WTC11 (cell line): ENCODE data around the gene PCSK7. TPM values are rescaled to one million over a fixed set of nuclear protein-coding genes. Genes with fewer than 3 reads are reported as not detected.
A peak's percentile ranks its signal among the peaks of the same experiment; 100 is the strongest.

ENCODE experiments used
- ATAC-seq: fragments of 200-7000 bp; cut with Tn5 transposase; 2 replicates; pipeline ENCODE4 v1.10.0; 2021; ENCODE audit warnings: mild to moderate bottlenecking, moderate library complexity
- CTCF ChIA-PET: fragments of 300-600 bp; sonication (Branson Sonifier 250); formaldehyde crosslinking; loops from one replicate; lab custom pipeline; 2021; ENCODE audit warnings: antibody characterized with exemption; lab: Charles Lee
- POLR2A ChIA-PET: fragments of 350-600 bp; sonication (Branson Sonifier 250); formaldehyde crosslinking; loops from one replicate; lab custom pipeline; 2021; ENCODE audit warnings: antibody characterized with exemption; lab: Charles Lee
- DNase-seq: peaks from one replicate; pipeline ENCODE4 v3.0.0; 2021; ENCODE audit warnings: low spot score
- H3K27ac Mint-ChIP-seq: 2 replicates; pipeline ENCODE4 v1.8.0; 2021; ENCODE audit warnings: mixed read lengths
- H3K27me3 Mint-ChIP-seq: 2 replicates; pipeline ENCODE4 v1.8.0; 2021; ENCODE audit warnings: low read depth, mild to moderate bottlenecking, moderate library complexity, mixed read lengths
- H3K36me3 Mint-ChIP-seq: 2 replicates; pipeline ENCODE4 v1.8.0; 2021; ENCODE audit warnings: mixed read lengths
- H3K4me1 Mint-ChIP-seq: 2 replicates; pipeline ENCODE4 v1.8.0; 2022; ENCODE audit warnings: mixed read lengths
- H3K4me3 Mint-ChIP-seq: 2 replicates; pipeline ENCODE4 v1.8.0; 2021; ENCODE audit warnings: mild to moderate bottlenecking, moderate library complexity, mixed read lengths
- H3K9me3 Mint-ChIP-seq: 2 replicates; pipeline ENCODE4 v1.8.0; 2021; ENCODE audit warnings: mixed read lengths
- ESRRA ChIP-seq: sonication (generic); formaldehyde crosslinking; IDR thresholded peaks from 2 replicates; pipeline ENCODE4 v1.8.1; 2022; ENCODE audit warnings: mild to moderate bottlenecking, missing genetic modification reagents, borderline replicate concordance
- ETV6 ChIP-seq: sonication (generic); formaldehyde crosslinking; IDR thresholded peaks from 2 replicates; pipeline ENCODE4 v1.8.1; 2022; ENCODE audit warnings: mild to moderate bottlenecking, missing genetic modification reagents
- MXD4 ChIP-seq: fragments of 250-450 bp; sonication (Bioruptor Pico); IDR thresholded peaks from 2 replicates; pipeline ENCODE4 v1.8.0; 2021; ENCODE audit warnings: mild to moderate bottlenecking, moderate library complexity, borderline replicate concordance
- NFATC4 ChIP-seq: fragments of 250-450 bp; sonication (Bioruptor Pico); IDR thresholded peaks from 2 replicates; pipeline ENCODE4 v1.9.0; 2021; ENCODE audit warnings: mild to moderate bottlenecking
- NFYB ChIP-seq: sonication (generic); formaldehyde crosslinking; conservative IDR thresholded peaks from 2 replicates; pipeline ENCODE4 v1.8.0; 2022; ENCODE audit warnings: low read depth, missing genetic modification reagents
- SMAD4 ChIP-seq: sonication (generic); formaldehyde crosslinking; IDR thresholded peaks from 2 replicates; pipeline ENCODE4 v1.8.0; 2022; ENCODE audit warnings: mild to moderate bottlenecking, missing genetic modification reagents
- TP53 ChIP-seq: sonication (generic); formaldehyde crosslinking; IDR thresholded peaks from 2 replicates; pipeline ENCODE4 v1.8.1; 2023; ENCODE audit warnings: mild to moderate bottlenecking, missing genetic modification reagents
- ZNF232 ChIP-seq: sonication (generic); formaldehyde crosslinking; IDR thresholded peaks from 2 replicates; pipeline ENCODE4 v1.8.0; 2022; ENCODE audit warnings: mild to moderate bottlenecking, missing genetic modification reagents
- ZNF317 ChIP-seq: sonication (generic); formaldehyde crosslinking; IDR thresholded peaks from 2 replicates; pipeline ENCODE4 v1.8.1; 2023; ENCODE audit warnings: low read depth, mild to moderate bottlenecking, moderate library complexity, missing genetic modification reagents, borderline replicate concordance
- ZNF416 ChIP-seq: fragments of 250-450 bp; sonication (Bioruptor Pico); IDR thresholded peaks from 2 replicates; pipeline ENCODE4 v1.9.0; 2021; ENCODE audit warnings: mild to moderate bottlenecking, inconsistent platforms
- total RNA-seq: library from RNA; stranded (reverse); gene quantifications from 3 replicates; pipeline ENCODE4 v1.2.3, GENCODE V29; 2021
- TF ChIP-seq, protein P1 (sequence below): sonication (generic); formaldehyde crosslinking; IDR thresholded peaks from 2 replicates; pipeline ENCODE4 v1.8.0; 2023; ENCODE audit warnings: missing genetic modification reagents
- TF ChIP-seq, protein P2 (sequence below): fragments of 250-450 bp; sonication (Bioruptor Pico); IDR thresholded peaks from 2 replicates; pipeline ENCODE4 v1.8.0; 2021; ENCODE audit warnings: mild to moderate bottlenecking
- TF ChIP-seq, protein P3 (sequence below): fragments of 250-450 bp; sonication (Bioruptor Pico); IDR thresholded peaks from 2 replicates; pipeline ENCODE4 v1.9.0; 2021; ENCODE audit warnings: mild to moderate bottlenecking
- TF ChIP-seq, protein P4 (sequence below): sonication (generic); formaldehyde crosslinking; IDR thresholded peaks from 2 replicates; pipeline ENCODE4 v1.8.0; 2022; ENCODE audit warnings: missing genetic modification reagents
- TF ChIP-seq, protein P5 (sequence below): sonication (generic); formaldehyde crosslinking; IDR thresholded peaks from 2 replicates; pipeline ENCODE4 v1.8.1; 2022; ENCODE audit warnings: low read depth, mild to moderate bottlenecking, moderate library complexity, missing genetic modification reagents, borderline replicate concordance
- TF ChIP-seq, protein P6 (sequence below): sonication (generic); formaldehyde crosslinking; IDR thresholded peaks from 2 replicates; pipeline ENCODE4 v1.8.1; 2022; ENCODE audit warnings: mild to moderate bottlenecking, missing genetic modification reagents, moderate library complexity, borderline replicate concordance

The PCSK7 gene
- total RNA-seq, 1 experiment from 2014 or later: 48.9 TPM

DNA sequence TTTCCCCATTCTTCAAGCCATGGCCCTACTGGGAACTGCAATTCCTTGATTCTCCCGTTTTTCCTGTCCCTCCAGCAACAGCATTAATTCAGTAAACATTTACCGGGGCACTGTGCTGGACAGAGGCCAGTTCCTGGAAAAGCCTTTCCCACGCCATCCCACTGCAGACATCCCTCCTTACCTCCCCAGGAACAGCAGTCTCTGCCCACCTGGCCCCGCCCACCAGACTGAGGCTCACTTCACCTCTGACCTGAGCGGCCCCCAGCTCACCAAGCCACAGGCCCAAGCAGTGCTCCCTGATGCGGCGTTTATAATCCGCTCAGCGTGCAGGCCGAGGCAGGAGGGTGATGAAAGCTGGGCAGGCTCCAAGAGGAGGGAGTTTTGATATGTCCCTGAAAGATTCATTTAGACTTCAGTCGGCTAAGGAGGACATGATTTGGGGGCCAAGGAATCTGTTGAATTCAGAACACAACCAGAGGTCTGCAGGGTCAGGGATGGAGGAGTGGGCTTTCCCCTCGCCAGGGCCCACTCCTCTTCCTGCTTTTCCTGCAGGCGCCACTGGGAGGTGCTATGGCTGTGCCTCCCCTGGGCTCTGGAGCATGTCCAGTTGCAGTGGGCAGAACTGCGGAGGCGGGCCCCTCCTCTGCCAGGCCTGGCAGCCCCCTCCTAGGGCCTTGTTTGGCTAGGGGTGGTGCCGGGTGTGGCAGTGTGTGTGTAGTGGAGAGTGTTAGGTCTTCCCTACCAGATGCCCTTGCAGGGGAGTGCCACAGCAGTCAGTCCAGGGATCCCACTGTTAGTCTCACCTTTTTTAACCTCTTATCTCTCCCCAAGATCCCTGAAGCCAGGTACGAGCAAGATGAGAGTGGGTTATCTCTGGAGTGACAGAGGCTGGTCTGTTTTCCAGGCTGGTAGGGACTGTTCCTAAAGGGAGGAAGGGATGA is 34.1 kb downstream of the PCSK7 start (continued):
- no peak for TF ChIP-seq MXD4 (CRISPR knock-in tag)
- TF ChIP-seq NFATC4 (CRISPR knock-in tag): peak; percentile 63; the same call in 1 of the 2 replicates
- TF ChIP-seq ETV6: 0 out of 2 replicates have a peak, but pooled peaks have one; percentile 42
- TF ChIP-seq ZNF416 (CRISPR knock-in tag): 0 out of 2 replicates have a peak, but pooled peaks have one; percentile 29

DNA sequence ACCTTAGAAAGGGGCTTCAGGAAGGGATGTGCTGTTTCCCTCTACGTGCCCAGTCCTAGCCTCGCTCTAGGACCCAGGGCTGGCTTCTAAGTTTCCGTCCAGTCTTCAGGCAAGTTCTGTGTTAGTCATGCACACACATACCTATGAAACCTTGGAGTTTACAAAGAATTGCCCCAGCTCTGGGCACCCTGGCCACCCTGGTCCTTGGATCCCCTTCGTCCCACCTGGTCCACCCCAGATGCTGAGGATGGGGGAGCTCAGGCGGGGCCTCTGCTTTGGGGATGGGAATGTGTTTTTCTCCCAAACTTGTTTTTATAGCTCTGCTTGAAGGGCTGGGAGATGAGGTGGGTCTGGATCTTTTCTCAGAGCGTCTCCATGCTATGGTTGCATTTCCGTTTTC is 34.9 kb downstream of the PCSK7 start:
- Mint-ChIP-seq H3K36me3 (no peaks in the 10 kb centered on the region), H3K27ac (peak overlapping the region; percentile 86; the same call in 1 of the 2 replicates), H3K4me3 (no peak overlapping the region), H3K9me3 (no peaks in the 10 kb centered on the region), H3K27me3 (no peaks in the 10 kb centered on the region; the same call in 1 of the 2 replicates), H3K4me1 (peaks cover 36% of the 10 kb centered on the region)
- DNase-seq (no peak), ATAC-seq (no peak)
- TF ChIP-seq, protein P1, sequence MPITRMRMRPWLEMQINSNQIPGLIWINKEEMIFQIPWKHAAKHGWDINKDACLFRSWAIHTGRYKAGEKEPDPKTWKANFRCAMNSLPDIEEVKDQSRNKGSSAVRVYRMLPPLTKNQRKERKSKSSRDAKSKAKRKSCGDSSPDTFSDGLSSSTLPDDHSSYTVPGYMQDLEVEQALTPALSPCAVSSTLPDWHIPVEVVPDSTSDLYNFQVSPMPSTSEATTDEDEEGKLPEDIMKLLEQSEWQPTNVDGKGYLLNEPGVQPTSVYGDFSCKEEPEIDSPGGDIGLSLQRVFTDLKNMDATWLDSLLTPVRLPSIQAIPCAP (CRISPR knock-in tag): no peak
- TF ChIP-seq ZNF232 (CRISPR knock-in tag) (no peak), SMAD4 (CRISPR knock-in tag) (no peak), ZNF317 (CRISPR knock-in tag) (no peak), TP53 (no peak)
- TF ChIP-seq, protein P2, sequence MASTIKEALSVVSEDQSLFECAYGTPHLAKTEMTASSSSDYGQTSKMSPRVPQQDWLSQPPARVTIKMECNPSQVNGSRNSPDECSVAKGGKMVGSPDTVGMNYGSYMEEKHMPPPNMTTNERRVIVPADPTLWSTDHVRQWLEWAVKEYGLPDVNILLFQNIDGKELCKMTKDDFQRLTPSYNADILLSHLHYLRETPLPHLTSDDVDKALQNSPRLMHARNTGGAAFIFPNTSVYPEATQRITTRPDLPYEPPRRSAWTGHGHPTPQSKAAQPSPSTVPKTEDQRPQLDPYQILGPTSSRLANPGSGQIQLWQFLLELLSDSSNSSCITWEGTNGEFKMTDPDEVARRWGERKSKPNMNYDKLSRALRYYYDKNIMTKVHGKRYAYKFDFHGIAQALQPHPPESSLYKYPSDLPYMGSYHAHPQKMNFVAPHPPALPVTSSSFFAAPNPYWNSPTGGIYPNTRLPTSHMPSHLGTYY (CRISPR knock-in tag): no peak
- TF ChIP-seq, protein P3, sequence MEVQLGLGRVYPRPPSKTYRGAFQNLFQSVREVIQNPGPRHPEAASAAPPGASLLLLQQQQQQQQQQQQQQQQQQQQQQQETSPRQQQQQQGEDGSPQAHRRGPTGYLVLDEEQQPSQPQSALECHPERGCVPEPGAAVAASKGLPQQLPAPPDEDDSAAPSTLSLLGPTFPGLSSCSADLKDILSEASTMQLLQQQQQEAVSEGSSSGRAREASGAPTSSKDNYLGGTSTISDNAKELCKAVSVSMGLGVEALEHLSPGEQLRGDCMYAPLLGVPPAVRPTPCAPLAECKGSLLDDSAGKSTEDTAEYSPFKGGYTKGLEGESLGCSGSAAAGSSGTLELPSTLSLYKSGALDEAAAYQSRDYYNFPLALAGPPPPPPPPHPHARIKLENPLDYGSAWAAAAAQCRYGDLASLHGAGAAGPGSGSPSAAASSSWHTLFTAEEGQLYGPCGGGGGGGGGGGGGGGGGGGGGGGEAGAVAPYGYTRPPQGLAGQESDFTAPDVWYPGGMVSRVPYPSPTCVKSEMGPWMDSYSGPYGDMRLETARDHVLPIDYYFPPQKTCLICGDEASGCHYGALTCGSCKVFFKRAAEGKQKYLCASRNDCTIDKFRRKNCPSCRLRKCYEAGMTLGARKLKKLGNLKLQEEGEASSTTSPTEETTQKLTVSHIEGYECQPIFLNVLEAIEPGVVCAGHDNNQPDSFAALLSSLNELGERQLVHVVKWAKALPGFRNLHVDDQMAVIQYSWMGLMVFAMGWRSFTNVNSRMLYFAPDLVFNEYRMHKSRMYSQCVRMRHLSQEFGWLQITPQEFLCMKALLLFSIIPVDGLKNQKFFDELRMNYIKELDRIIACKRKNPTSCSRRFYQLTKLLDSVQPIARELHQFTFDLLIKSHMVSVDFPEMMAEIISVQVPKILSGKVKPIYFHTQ (CRISPR knock-in tag): no peak
- CTCF ChIA-PET: interaction anchor here (0.7 to 5.9 kb wide), 10 partner anchors 12 to 454 kb away, joined by 3 to 48 read pairs (median 4); partner anchors contain the start of gene SIDT2
- POLR2A ChIA-PET: interaction anchor here (0.5 to 2.0 kb wide), 2 partner anchors 15 to 18 kb away, joined by 5 to 10 read pairs; partner anchors contain the start of gene SIDT2

DNA sequence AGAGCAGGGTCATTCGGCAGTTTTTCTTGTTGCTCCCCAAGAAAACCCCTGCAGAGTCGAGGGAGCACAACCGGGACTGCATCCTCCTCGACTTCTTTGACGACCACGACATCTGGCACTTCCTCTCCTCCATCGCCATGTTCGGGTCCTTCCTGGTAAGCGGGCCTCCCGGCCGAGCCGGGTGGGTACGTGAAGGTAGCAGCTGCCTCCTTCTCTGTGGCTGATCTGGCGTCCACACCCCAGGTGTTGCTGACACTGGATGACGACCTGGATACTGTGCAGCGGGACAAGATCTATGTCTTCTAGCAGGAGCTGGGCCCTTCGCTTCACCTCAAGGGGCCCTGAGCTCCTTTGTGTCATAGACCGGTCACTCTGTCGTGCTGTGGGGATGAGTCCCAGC is 36.1 kb downstream of the PCSK7 start:
- Mint-ChIP-seq H3K36me3 (no peaks in the 10 kb centered on the region), H3K27me3 (no peaks in the 10 kb centered on the region; the same call in 1 of the 2 replicates), H3K4me3 (no peak overlapping the region), H3K9me3 (no peaks in the 10 kb centered on the region), H3K4me1 (peaks cover 31% of the 10 kb centered on the region), H3K27ac (0 out of 2 replicates have a peak overlapping the region, but pooled peaks have one; percentile 73)
- DNase-seq (no peak), ATAC-seq (no peak)
- ChIA-PET CTCF (interaction anchor here (0.5 to 5.9 kb wide), 2 partner anchors 15 to 90 kb away, joined by 3 to 48 read pairs; partner anchors contain the start of gene SIDT2), POLR2A (interaction anchor here (1.1 to 2.0 kb wide), 3 partner anchors 17 to 31 kb away, joined by 3 to 10 read pairs (median 3); partner anchors contain the start of gene SIDT2)
- TF ChIP-seq, protein P4, sequence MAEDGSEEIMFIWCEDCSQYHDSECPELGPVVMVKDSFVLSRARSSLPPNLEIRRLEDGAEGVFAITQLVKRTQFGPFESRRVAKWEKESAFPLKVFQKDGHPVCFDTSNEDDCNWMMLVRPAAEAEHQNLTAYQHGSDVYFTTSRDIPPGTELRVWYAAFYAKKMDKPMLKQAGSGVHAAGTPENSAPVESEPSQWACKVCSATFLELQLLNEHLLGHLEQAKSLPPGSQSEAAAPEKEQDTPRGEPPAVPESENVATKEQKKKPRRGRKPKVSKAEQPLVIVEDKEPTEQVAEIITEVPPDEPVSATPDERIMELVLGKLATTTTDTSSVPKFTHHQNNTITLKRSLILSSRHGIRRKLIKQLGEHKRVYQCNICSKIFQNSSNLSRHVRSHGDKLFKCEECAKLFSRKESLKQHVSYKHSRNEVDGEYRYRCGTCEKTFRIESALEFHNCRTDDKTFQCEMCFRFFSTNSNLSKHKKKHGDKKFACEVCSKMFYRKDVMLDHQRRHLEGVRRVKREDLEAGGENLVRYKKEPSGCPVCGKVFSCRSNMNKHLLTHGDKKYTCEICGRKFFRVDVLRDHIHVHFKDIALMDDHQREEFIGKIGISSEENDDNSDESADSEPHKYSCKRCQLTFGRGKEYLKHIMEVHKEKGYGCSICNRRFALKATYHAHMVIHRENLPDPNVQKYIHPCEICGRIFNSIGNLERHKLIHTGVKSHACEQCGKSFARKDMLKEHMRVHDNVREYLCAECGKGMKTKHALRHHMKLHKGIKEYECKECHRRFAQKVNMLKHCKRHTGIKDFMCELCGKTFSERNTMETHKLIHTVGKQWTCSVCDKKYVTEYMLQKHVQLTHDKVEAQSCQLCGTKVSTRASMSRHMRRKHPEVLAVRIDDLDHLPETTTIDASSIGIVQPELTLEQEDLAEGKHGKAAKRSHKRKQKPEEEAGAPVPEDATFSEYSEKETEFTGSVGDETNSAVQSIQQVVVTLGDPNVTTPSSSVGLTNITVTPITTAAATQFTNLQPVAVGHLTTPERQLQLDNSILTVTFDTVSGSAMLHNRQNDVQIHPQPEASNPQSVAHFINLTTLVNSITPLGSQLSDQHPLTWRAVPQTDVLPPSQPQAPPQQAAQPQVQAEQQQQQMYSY (CRISPR knock-in tag): no peak
- TF ChIP-seq, protein P5, sequence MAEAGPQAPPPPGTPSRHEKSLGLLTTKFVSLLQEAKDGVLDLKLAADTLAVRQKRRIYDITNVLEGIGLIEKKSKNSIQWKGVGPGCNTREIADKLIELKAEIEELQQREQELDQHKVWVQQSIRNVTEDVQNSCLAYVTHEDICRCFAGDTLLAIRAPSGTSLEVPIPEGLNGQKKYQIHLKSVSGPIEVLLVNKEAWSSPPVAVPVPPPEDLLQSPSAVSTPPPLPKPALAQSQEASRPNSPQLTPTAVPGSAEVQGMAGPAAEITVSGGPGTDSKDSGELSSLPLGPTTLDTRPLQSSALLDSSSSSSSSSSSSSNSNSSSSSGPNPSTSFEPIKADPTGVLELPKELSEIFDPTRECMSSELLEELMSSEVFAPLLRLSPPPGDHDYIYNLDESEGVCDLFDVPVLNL: no peak
- TF ChIP-seq ESRRA (CRISPR knock-in tag) (no peak), NFYB (CRISPR knock-in tag) (no peak)
- TF ChIP-seq, protein P6, sequence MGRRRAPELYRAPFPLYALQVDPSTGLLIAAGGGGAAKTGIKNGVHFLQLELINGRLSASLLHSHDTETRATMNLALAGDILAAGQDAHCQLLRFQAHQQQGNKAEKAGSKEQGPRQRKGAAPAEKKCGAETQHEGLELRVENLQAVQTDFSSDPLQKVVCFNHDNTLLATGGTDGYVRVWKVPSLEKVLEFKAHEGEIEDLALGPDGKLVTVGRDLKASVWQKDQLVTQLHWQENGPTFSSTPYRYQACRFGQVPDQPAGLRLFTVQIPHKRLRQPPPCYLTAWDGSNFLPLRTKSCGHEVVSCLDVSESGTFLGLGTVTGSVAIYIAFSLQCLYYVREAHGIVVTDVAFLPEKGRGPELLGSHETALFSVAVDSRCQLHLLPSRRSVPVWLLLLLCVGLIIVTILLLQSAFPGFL (CRISPR knock-in tag): no peak
